ENCODE data around the gene DACH1.

DACH1 gene

DNA sequence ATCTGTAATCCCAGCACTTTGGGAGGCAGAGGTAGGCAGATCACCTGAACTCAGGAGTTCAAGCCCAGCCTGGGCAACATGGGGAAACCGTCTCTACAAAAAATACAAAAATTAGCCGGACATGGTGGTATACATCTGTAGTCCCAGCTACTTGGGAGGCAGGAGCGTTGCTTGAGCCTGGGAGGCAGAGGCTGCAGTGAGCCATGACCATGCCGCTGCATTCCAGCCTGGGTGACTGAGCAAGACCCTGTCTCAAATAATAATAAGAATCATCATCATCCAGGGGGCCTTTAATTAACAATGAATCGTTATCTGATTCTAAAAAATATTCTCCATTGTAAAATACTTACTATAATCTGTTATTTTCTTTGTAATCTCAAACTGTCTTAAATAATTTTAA lies 283.4 kb downstream of the DACH1 start:
- DNase-seq (ENCODE audit: low read depth in 2 of 2): no peak

DNA sequence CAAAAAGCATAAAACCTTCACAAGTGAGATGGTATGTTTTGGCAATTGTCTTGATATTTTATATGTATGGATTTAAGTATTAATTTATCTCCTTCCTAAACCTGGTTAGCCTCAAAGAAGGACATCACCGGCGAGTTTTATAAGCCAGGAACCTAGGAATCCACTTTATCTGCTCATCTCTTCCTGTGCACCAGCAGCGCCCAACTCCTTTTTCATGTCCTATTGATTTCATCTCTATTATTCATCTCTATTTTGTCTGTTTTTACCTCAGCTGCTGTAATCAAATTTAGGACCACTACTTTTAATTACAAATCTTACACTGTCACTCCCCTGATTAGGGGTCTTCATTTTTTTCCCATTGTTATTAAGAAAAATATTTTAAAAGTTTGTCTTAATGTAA lies 286.4 kb downstream of the DACH1 start:
- DNase-seq (ENCODE audit: low read depth in 2 of 2): no peak

DNA sequence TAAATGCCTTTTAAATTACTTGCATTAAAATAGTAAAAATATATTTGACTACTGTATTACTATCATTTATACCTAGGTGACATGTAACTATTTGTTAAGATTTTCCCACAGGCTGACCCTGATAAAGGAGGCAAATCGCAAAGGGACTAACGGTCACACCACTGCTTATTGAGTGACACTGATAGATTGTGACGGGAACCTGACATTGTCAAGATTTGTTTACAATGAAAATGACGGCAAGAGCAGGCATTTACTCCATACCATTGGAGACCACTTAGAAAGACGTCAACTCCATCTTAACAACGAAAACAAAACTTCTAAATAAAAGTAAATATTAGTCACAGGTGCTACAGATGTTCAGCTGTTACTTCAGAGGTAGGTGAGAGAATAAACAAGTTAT lies 289.0 kb downstream of the DACH1 start:
- DNase-seq (ENCODE audit: low read depth in 2 of 2): no peak

DNA sequence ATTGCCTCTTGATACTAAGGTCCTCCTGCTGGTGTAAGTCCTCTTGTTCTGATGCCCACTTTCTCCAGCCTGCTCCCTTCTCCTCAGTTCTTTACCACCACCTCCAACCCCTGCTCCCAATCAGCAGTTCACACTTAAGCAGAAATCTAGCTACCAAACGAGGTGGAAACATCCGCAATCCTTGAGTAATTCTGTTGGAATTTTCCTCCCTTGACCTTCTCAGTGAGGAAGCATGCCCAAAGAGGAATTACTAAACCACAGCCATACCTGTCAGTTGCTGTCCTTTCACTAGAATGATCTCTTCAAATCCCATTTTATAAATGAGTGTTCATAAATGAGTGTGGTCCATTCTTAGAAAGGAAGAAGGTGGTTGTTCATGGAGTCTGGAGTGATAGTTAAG lies 289.9 kb downstream of the DACH1 start:
- no peak for DNase-seq (ENCODE audit: low read depth in 2 of 2)

DNA sequence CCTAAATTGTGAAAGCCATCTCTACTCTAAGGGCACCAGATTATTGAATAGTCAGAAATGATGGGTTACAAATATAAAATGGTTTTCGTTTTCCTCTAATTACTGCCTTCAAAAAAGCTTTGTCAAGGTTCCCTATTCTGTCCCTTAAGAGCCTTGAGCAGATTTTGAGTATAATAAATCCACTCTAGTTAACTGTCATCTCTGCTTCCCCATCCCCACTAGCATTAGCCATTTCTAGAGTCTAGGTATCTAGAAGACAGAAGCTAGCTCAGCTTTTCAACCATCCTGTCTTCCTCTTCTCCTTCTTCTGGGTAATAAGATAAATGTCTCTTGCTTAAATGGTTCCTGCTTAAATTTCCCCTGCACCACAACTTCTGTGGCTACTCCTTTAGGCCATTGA lies 290.4 kb downstream of the DACH1 start:
- no peak for DNase-seq (ENCODE audit: low read depth in 2 of 2)

DNA sequence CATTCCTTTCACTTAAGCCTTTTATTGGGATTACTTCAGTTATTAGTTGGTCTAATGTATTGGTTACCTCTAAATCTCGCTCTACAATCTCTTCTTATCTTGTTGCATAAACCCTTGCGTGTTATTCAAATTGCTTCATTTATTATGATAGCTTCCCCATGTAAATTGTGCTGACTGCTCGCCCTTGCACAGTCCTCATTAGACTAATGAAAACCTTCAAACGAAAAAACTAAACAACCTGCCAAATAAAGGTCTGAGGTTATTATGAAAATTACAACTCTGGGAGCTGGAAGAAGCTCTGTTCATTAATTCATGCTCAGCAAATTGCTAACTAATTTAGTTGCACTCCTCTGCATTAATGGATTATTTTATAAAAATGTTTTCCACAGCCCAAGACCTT lies 320.1 kb downstream of the DACH1 start:
- DNase-seq (ENCODE audit: low read depth in 2 of 2): no peak

DNA sequence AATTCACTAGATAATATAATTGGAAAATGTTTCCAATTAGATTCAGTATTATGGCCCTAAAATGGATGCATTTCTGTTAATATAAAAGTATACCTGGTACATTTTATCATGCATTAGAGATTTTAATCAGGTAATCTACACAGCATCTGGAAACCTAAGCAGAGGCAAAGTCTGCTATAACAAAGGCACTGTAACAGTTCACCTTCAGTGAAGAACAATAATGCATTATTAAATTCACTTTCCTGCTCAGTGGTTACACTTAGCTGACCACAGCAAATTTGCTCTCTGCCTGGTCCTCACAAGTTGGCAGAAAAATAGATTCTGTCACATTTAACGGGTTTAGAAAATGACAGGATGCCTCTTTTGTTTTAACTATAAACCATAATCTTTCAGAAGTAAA lies 326.9 kb downstream of the DACH1 start:
- no peak for DNase-seq (ENCODE audit: low read depth in 2 of 2)

DNA sequence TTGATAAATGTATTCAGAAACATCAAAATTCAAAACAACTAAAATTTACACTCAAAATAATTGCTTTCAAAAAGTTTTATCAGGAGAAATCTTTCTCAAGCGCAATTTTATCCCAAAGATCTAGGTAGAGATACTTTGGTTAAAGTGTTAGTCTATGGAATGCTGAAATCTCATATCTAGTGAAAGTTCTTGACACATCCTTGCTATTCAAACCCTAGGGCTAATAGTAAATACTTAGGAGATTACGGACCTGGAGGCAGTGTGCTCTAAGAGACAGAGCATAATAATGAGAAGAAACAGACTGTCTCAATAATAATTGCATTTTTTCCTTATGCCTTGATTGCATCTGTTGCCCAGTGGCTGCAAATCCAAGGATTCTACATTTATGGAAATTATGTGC lies 330.8 kb downstream of the DACH1 start:
- no peak for DNase-seq (ENCODE audit: low read depth in 2 of 2)

DNA sequence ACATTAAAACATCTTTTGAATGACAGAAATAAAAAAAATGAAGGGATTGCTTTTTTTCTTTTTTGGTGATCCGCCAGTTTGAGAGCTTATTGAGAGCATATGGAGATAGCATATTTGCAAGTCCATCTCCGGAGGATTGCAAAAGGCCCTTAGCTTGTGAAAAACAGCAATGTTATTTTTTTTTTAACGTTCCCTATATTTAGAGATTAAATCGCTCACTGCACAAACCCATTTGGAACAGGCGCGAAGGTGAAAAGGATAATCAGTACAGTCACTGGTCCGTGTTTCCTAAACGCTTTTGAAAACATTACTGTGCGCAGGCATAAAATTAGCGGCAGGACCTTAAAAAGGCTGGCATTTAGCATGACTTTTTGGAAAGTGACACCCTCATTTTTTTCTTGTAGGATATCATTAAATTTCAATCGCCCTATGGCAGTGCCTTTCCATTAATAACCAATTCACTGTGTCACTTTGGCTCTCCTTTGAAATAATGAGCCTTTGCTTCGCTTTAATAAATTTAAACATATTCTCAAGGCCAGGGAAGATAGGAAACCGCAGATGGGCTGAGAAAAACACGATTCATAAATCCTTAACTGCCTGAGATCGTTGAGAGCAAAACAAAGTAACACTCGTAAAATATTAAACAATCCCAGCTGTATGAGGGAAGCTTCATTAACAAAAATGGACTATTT lies 342.2 kb downstream of the DACH1 start:
- no peak for DNase-seq (ENCODE audit: low read depth in 2 of 2)

DNA sequence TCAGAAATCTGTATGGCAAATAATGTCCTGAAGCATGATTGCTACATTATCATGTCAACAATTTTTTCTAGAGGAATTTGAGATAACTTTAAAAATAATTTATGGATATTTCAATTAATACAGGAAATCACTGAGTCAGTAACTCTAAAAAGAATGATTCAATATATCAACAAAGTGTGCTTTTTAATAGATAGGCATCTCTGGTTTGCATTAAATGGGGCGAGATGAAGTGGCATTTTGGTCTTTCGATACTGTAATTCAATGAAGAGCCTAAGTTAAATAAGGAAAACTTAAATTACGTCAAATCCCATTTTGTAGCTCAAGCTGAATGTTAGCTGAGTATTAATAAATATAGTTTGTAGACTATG lies 342.8 kb downstream of the DACH1 start:
- DNase-seq (ENCODE audit: low read depth in 2 of 2): no peak

DNA sequence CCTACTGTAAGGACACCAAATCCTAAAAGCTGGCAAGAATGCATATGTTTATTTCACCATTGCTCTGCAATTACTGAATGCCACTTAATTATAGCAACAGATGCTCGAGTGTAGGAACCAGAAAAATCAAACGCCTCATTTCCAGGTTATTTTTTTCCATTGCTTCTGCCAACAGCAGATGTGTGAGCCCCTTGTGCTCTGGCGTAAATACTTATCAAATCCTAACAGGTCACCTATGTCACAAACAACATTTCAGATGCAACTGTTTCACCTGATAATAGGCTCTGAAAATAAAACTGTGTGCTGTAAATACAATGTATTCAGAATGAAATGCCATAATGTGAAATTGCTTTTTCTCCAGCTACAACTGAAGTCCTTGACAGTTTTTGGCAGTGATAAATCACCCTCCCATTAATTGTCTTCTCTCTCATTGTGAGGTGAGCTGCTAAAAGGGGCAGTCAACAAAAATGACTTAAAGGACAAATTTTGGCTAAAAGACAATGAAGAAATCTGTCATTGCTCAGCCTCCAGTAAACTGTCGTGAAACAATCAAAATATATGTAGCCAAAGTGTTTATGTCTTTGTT lies 344.0 kb downstream of the DACH1 start:
- DNase-seq (ENCODE audit: low read depth in 2 of 2): no peak

DNA sequence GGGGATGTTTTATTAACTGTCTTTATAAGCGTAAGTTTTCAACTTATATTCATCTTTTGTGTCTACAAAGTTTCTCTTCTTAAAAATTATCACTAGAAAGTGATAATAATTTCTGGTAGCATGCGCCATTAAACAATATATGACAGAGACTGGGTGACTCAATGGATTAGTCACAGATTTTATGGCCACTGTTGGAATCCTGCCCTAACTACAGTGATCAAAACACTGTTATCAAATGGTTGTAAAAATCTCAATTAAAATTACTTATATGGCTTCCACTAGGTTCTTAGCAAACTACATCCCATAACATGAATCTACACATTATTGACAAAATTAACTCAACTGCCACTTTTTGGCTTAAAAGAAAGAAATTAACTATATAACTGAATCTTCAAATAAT lies 350.0 kb downstream of the DACH1 start:
- DNase-seq (ENCODE audit: low read depth in 2 of 2): no peak

DNA sequence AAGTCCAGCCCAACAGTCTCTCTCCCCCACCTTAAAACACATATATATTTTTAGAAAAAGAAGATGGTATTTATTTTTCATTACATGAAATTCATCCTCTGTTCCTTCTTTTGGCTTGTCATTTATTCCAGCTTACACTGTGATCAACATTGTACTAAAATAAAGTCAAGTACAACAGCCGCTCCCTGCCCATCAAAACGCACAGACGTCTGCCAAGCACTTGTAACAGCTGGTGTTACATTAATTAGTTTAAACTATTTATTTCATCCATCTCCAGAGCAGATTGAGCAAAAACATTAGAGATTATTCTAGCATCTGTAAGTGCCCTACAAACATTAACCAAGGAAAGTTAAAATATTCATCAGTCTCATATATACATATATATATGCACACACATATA lies 350.5 kb downstream of the DACH1 start:
- no peak for DNase-seq (ENCODE audit: low read depth in 2 of 2)

DNA sequence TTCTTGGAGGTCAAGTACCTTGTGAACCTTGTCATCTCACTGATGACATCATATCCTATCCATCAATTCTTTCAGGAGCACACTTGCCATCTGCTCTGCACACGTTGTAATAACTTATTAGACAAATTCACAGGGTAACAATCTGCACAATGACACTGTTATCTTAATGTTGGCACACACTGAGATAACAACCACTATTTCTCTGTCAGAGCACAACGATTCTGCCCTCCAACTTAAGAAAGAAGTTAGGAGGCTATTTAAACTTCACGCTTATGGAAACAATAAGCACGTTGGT lies 351.3 kb downstream of the DACH1 start:
- no peak for DNase-seq (ENCODE audit: low read depth in 2 of 2)

DNA sequence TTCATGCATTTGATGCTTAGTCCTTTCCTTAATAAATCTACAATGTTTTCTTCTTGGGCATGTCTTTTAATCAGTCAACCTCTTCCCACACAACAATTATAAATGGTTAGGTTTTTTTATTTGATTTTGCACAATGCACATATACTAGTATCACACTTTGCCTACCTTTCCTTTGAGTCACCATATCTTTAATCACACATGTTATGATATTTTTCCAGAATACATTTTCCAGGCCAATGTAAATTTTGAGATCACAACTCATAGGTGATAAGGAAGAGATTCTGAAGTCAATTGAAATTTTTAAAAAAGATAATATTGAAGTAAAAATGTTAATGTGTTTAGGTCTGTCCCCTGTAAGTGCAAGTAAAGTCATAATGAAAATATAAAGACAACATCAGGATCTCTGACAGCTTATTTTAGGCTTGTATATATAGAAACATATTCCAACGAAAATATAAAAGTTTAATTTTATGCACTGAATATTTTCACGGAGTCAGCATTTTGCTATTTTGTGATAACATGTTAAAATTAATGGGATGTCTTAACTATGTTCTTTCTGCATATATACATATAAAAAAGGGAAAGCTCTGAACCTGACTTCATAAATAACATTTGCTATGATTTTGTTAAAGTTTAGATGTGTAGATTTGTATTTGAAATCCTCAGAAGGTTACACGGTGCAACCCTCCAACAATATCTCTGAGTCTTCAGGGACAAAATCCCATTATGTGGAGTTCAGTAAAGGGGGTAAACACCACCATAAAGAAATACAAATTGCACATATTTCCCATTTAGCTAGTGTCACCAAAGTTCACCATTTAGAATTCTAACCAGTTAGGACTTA lies 351.9 kb downstream of the DACH1 start:
- DNase-seq (ENCODE audit: low read depth in 2 of 2): no peak

DNA sequence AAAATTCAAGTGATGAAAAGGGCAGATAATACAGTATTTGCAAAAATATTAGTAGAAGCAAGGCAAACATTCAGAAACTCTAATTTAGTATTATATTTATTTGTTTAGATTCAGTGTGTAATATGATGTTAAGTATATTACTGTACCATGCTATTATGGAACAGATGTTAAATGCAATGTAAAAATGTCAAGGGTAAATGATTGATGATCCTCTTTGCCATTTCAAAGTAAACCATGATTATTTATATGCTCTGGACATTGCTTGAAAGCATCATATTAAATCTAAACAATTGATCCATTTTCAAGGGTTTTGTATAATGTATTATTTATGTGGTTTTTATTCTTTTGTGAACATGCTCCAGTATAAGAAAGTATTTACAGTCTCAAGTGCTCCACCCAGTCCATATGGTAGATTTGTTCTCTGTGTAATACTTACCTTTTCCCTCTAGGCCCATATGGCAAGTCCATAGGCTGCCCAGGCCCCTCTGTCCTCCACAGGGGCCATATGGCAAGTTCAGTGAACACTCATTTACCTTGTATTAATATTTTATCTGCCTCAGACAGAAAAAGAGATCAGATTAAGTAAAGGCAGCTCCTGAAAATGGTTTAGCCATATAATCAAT lies 353.5 kb downstream of the DACH1 start:
- no peak for DNase-seq (ENCODE audit: low read depth in 2 of 2)

DNA sequence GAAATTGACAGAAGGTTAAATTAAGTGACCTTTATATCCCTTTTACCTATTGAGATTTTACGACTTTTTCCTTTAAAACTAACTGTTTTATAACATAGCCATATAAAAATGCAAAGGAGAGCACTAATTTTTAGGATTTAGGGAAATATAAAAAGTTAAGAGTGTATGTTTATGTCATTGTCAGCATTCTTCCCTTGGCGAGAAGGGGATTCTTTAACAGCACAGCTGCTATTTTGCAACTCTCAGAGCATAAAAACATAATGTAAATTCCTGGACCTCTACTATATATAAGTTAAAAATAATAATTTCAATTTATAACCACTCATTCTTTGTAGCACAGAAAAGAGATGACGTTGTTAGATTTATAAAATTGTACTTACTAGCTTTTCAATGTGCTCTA lies 363.2 kb downstream of the DACH1 start:
- DNase-seq (ENCODE audit: low read depth in 2 of 2): no peak

DNA sequence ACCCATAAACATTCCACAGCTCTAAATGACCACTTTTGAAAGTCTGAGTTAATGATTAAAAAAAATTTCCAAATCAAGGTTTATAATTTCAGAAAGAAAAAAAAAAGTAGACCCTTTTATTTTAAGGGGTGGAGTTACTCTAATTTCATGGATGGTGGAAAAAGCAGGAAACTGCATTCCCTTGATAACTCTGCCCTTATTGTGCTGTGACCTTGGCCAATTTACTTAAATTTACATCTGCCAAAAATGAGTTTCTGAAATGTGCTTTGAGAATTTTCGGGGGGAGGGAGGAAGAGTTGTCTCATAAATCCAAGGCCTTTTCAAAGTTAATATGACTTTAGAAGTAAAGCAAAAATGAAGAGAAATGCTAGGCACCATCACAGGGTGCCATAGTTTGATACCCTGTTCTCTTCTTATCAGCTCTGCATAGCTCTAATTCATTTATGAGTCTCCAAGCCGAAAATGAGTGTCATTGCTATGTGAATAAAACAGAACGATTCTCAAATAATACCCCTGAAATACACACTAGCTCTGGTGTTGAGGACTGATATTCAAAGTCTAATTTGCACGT lies 367.0 kb downstream of the DACH1 start:
- no peak for DNase-seq (ENCODE audit: low read depth in 2 of 2)

DNA sequence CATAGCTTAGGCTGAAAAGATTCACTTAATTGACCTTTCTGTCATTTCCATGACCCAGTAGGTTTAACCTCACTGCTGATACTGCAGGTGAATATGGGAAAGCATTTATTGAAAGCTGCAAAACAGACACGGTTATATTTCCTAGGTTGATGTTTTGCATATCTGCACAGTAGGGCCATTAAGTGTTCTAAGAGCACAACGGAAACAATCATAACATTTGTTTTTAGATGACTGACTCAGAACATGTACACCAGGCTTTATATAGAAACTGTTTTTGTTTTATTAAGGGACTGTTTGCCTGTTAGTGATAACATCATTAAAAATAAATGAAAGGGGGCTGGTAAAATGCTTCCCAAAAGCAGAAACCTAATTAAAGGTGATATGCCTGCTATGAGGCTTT lies 367.8 kb downstream of the DACH1 start:
- DNase-seq (ENCODE audit: low read depth in 2 of 2): no peak

DNA sequence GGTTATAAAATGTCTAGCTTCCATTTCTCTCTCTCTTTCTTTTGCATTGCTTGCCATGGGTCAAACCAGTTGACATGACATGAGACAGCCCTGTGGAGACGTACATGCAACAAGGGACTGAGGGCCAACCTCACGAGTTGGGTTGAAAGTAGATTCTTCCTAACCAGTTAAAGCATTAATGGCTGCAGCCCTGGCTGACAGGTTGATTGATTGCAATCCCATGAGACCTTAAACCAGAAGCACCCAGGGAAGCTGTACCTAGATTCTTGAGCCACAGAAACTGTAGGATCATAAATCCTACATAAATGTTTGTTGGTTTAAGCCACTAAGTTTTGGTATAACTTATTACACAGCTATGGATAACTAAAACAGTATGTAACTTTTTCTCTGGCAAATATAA lies 373.8 kb downstream of the DACH1 start:
- no peak for DNase-seq (ENCODE audit: low read depth in 2 of 2)

DNA sequence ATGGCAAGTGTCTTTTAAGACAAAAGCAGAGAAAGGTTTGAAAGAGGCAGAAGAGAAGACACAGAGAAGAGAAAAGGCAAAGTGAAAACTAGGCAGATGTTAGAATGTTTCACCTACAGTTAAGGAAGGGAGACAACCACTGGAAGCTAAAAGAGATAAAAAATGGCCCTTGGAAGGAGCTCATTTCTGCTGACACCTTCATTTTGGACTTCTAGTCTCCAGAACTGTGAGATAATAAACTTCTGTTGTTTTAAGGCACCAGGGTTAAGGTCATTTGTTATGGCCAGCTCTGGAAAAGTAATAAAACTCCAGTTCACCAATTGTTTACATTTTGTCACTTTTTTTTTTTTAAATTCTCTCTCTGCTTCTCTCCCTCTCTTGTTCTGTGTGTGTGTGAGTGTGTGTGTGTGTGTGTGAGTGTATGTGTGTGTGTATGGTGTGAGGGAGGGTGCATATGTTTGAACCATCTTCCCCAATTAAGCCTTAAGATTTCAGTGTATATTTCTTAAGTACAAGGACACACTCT lies 374.6 kb downstream of the DACH1 start:
- DNase-seq (ENCODE audit: low read depth in 2 of 2): no peak

DNA sequence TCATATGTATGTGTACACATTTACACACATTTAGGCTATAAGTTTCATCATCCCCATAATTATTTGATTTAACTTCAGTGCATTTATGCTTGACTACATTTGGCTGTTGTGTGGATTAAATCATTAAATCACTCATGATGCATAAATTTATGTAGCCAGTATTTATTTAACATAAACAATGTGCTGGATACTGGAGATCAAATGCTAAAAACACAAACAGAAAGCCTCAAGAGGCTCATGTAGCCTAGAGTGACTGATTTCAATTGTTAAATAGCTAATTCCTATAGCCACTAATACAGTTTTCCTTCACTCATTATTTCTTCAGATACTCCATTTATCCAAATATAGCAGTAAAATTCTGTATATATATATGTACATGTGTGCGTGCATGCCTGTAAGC lies 376.0 kb downstream of the DACH1 start:
- DNase-seq (ENCODE audit: low read depth in 2 of 2): no peak
